SH-SY5Y (cell line): ENCODE data around the gene HS6ST1.

ENCODE experiments used
- GATA2 ChIP-seq: IDR thresholded peaks from 2 replicates; pipeline ENCODE4 v1.6.1; 2011; ENCODE audit warnings: mild to moderate bottlenecking, low read depth, low read length
- GATA3 ChIP-seq: IDR thresholded peaks from 2 replicates; pipeline ENCODE4 v1.6.1; 2011; ENCODE audit warnings: low read depth, mild to moderate bottlenecking, low read length, moderate library complexity

HS6ST1 gene

GRCh38 chr2:128292599-128293425 is 25.9 kb downstream of the HS6ST1 start:
- TF ChIP-seq GATA2 (no peak), GATA3 (no peak)

GRCh38 chr2:128291844-128292598 is 26.6 kb downstream of the HS6ST1 start:
- TF ChIP-seq GATA2 = no peak
- no peak for TF ChIP-seq GATA3

- TF ChIP-seq GATA3 (no peak), GATA2 (no peak)
These were observed 27.4 kb downstream of the HS6ST1 start for GRCh38 chr2:128291161-128291843.

- no peak for TF ChIP-seq GATA3
- TF ChIP-seq GATA2 = no peak
These were observed 28.3 kb downstream of the HS6ST1 start for GRCh38 chr2:128290356-128290755.

GRCh38 chr2:128289439-128289838 is 29.2 kb downstream of the HS6ST1 start:
- TF ChIP-seq GATA2 = no peak
- no peak for TF ChIP-seq GATA3

- no peak for TF ChIP-seq GATA3
- TF ChIP-seq GATA2 = no peak
These were observed 29.9 kb downstream of the HS6ST1 start for GRCh38 chr2:128288781-128289180.

- no peak for TF ChIP-seq GATA2
- no peak for TF ChIP-seq GATA3
These were observed 30.6 kb downstream of the HS6ST1 start for GRCh38 chr2:128287780-128288735.

GRCh38 chr2:128286905-128287779 is 31.5 kb downstream of the HS6ST1 start:
- TF ChIP-seq GATA3 (no peak), GATA2 (no peak)

- TF ChIP-seq GATA3 (no peak), GATA2 (no peak)
These were observed 32.5 kb downstream of the HS6ST1 start for GRCh38 chr2:128286011-128286721.

GRCh38 chr2:128285329-128285931 is 33.2 kb downstream of the HS6ST1 start:
- TF ChIP-seq GATA2 = no peak
- no peak for TF ChIP-seq GATA3

GRCh38 chr2:128284841-128285240 is 33.8 kb downstream of the HS6ST1 start:
- TF ChIP-seq GATA2 = no peak
- TF ChIP-seq GATA3 = no peak

- TF ChIP-seq GATA2 (no peak), GATA3 (no peak)
These were observed 34.6 kb downstream of the HS6ST1 start for GRCh38 chr2:128284037-128284441.
